GM12873 (cell line): ENCODE data around the gene LIMS2.

Experiments used
- TF ChIP-seq, protein P1 (sequence below): IDR thresholded peaks from 2 replicates; pipeline ENCODE4 v1.5.1; 2012; ENCODE audit warnings: low read depth, mild to moderate bottlenecking, moderate library complexity, low read length, control low read depth; ENCODE audit not compliant: insufficient read depth; ENCODE audit errors: missing control alignments

The LIMS2 gene, protein sequence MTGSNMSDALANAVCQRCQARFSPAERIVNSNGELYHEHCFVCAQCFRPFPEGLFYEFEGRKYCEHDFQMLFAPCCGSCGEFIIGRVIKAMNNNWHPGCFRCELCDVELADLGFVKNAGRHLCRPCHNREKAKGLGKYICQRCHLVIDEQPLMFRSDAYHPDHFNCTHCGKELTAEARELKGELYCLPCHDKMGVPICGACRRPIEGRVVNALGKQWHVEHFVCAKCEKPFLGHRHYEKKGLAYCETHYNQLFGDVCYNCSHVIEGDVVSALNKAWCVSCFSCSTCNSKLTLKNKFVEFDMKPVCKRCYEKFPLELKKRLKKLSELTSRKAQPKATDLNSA

DNA sequence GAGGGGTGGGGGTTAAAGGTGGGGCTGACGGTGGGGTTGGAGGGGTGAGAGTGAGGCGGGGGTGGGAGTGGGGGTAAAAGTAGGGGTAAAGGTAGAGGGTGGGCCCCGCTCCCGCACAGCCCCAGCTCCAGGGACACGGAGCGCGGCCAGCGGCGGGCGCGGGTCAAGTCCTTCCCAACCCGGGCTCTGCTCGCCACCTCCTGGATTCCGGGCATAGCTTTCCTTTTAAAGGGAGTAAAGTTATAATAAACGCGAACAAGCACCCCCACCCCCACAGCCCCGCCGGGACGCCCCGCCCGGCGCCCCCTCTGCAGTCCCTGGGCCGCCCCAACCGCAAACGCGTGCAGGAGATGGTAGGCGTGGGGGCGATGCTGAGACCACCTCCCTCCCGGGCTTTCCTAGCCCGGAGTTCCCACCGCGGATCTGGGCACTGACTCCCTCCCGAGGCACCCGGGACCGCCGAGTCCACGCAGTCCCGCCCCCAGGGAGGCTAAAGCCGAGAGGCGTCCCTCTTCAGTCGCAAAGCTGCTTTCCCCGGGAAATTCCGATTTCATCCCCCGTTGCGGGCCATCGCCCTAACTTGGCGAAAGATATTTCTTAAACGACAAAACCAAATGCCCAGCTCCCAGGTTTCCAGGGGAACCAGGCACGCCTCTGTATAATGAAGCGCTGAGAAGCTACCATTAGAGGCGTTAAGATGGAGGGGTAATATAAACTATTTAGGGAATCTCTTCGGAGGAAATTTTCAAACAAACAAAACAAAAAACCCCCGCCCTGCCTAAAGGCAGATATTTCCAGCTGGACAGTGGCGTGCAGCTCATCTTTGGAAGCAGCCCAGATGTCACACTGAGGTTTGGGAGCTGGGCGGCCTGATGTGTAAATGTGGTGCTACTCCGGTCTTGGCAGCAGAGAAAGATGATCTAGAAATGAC lies at the start of gene LIMS2:
TSS of gene LIMS2 (minus strand) at position 200 of the 931 bp plus-strand sequence. CDS start 506 bp downstream, outside the sequence.
- TF ChIP-seq, protein P1, sequence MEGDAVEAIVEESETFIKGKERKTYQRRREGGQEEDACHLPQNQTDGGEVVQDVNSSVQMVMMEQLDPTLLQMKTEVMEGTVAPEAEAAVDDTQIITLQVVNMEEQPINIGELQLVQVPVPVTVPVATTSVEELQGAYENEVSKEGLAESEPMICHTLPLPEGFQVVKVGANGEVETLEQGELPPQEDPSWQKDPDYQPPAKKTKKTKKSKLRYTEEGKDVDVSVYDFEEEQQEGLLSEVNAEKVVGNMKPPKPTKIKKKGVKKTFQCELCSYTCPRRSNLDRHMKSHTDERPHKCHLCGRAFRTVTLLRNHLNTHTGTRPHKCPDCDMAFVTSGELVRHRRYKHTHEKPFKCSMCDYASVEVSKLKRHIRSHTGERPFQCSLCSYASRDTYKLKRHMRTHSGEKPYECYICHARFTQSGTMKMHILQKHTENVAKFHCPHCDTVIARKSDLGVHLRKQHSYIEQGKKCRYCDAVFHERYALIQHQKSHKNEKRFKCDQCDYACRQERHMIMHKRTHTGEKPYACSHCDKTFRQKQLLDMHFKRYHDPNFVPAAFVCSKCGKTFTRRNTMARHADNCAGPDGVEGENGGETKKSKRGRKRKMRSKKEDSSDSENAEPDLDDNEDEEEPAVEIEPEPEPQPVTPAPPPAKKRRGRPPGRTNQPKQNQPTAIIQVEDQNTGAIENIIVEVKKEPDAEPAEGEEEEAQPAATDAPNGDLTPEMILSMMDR, result no peak

DNA sequence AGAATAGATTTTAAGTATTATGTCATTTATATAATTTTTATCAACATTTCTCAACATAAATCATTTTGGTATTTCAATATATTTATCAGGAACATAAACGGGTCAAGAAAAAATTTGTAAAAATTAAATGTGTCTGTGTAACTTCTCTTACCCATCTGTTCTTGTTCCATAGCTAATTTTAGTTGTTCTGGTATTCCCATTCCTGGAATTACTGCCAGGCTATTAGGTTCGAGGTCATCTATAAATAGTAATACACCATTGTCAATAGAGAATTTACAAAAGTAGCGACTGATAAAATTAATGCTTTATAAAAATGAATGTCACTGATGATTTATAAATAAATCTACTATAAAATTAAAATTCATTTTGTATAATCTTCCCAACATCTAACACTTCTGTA lies 47.5 kb upstream of the LIMS2 start:
- TF ChIP-seq, protein P1, result no peak

DNA sequence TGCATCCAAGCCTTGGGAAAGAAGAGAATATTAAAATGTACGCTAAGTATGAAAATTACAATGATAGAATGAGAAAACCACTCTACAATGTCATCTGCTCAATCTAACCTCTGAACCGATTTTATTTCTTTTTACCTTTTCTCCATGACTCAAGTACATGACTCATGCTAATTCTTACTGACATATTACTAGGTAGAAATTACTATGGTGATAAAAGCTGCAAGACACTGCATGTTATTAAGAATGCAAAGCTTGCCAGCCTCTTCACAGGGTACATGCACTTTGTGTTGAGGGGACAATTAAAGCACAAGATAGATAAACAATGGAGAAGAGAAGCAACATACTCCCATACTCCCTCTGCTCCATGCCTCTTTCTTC lies 46.6 kb upstream of the LIMS2 start:
- TF ChIP-seq, protein P1, result no peak

DNA sequence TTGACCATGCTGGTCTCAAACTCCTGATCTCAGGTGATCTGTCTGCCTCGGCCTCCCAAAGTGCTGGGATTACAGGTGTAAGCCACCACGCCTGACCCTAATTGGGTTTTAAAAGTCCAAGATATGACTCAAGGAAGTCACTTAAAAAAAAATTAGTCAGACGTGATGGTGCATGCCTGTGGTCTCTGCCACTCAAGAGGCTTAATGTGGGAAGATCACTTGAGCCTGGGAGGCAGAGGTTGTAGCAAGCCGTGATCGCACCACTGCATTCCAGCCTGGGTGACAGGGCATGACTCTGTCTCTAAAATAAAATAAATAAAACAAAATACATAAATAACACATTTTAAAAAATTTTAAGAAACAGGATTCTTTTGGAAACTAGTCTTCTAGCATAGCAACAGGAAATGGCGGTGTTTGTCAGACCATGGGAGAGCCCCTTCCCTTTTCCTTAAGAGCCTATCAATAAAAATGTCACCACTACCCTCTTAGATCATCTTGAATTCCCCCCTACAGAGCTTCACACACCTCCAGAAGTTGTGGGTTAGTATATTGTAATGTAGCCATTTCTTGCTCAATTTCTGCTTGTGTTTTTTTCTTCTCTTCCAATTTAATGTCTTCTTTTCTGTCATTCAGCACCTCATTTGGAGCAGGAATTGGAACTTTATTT lies 46.1 kb upstream of the LIMS2 start:
- TF ChIP-seq, protein P1, result no peak

DNA sequence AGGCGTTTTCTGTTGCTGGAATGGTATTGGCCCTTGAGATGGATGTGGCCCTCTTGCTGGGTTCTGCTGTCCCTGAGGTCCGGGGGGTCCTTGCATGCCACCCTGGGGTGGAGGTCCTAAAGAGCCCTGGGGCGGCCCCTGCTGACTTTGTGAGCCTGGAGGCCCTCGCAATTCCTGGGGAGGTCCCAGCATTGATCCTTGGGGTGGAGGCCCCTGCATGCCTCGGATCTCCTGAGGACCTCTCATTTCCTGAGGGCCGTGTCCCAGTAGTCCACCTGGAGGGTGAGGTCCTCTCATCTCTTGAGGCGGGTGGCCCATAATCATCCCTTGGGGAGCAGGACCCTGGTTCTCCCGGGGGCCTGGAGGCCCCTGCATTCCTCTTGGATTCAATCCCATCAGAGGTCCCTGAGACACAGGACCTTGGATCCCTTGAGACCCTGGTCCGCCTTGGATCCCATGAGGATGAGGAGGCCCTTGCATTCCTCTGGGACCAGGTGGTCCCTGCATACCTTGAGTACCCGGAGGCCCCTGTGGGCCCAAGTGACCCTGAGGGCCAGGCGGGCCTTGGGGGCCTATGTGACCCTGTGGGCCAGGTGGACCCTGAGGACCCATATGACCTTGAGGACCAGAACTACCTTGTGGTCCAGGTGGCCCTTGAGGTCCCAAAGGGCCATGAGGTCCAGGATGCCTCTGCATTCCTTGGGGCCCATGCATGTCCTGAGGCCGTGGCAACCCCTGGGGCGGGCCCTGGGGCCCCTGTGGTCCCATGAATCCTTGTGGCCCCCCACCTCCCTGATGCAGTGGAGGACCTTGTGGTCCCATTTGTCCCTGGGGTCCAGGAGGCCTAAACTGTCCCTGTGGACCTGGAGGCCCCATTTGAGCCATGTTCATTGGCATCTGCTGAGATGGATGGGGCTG lies 44.2 kb upstream of the LIMS2 start:
- TF ChIP-seq, protein P1, result no peak

DNA sequence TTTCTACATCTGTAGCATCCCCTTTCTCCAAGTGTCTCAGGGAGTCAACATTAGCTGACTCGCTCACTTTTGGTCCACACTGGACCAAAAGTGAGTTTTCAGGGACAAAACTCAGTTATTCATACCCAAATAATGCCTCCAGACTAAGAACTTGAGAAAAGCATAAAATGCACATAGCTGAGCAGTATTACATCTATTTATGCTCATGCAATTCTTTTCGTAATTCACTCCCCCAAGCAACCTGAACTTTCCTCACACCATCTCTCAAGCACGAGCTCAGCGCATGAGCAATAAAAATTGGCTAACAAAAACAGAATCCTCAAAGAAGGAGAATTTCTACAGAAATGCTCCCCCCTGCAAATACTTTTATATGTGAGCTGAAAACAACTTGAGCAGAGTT lies 42.9 kb upstream of the LIMS2 start:
- TF ChIP-seq, protein P1, result no peak
